HPDE6-E6E7 (cell line): Measurements from ENCODE around the gene MXRA8.

Experiments used
- DNase-seq: peaks from one replicate; pipeline ENCODE4 v3.0.0; 2011; ENCODE audit warnings: missing footprints; ENCODE audit errors: extremely low spot score

The MXRA8 gene

GRCh38 chr1:1349256-1350012 is 8.9 kb downstream of the MXRA8 start, which contains the start of gene DVL1:
DVL1 (minus strand) TSS chr1:1349418; CDS start chr1:1349065, 353 bp downstream.
- no peak for DNase-seq

GRCh38 chr1:1348420-1349255 is 9.7 kb downstream of the MXRA8 start:
- no peak for DNase-seq

- DNase-seq: no peak
Observed at GRCh38 chr1:1347663-1348419, 10.5 kb downstream of the MXRA8 start.

GRCh38 chr1:1347026-1347595 is 11.2 kb downstream of the MXRA8 start:
- no peak for DNase-seq

GRCh38 chr1:1346501-1346890 is 11.9 kb downstream of the MXRA8 start:
- DNase-seq: no peak

GRCh38 chr1:1345860-1346500 is 12.4 kb downstream of the MXRA8 start:
- no peak for DNase-seq

- DNase-seq: no peak
Observed at GRCh38 chr1:1345384-1345783, 13.0 kb downstream of the MXRA8 start.

- peak; percentile 99 for DNase-seq
Observed at GRCh38 chr1:1344655-1345361, 13.5 kb downstream of the MXRA8 start.

- no peak for DNase-seq
Observed at GRCh38 chr1:1343811-1344421, 14.4 kb downstream of the MXRA8 start.

GRCh38 chr1:1342584-1343115 is 15.7 kb downstream of the MXRA8 start:
- no peak for DNase-seq

GRCh38 chr1:1342061-1342562 is 16.2 kb downstream of the MXRA8 start:
- no peak for DNase-seq

GRCh38 chr1:1341549-1342021 is 16.8 kb downstream of the MXRA8 start:
- no peak for DNase-seq

GRCh38 chr1:1340791-1341548 is 17.4 kb downstream of the MXRA8 start:
- DNase-seq: no peak

- DNase-seq: no peak
Observed at GRCh38 chr1:1340185-1340584, 18.2 kb downstream of the MXRA8 start.

- no peak for DNase-seq
Observed at GRCh38 chr1:1338278-1338677, 20.1 kb downstream of the MXRA8 start.

- DNase-seq: no peak
Observed at GRCh38 chr1:1337793-1338147, 20.6 kb downstream of the MXRA8 start.

- no peak for DNase-seq
Observed at GRCh38 chr1:1336931-1337792, 21.2 kb downstream of the MXRA8 start.

GRCh38 chr1:1336446-1336845 is 21.9 kb downstream of the MXRA8 start:
- DNase-seq: no peak
